Measurements from ENCODE around the gene FOLR3. TPM values are rescaled to one million over a fixed set of nuclear protein-coding genes. Genes with fewer than 3 reads are reported as not detected.

The FOLR3 gene
- total RNA-seq, 1 donor from 2014 or later = not detected

GRCh38 chr11:72100462-72100861 lies 35.1 kb upstream of the FOLR3 start:
- Mint-ChIP-seq H3K9me3 (ENCODE audit: unreplicated experiment) (peaks cover 13% of the 10 kb centered on the region), H3K27me3 (ENCODE audit: unreplicated experiment) (peaks cover 12% of the 10 kb centered on the region), H3K27ac (ENCODE audit: unreplicated experiment) (peak overlapping the region; percentile 52), H3K4me3 (ENCODE audit: unreplicated experiment) (no peak overlapping the region), H3K4me1 (ENCODE audit: low read depth, unreplicated experiment) (peaks cover 22% of the 10 kb centered on the region), H3K36me3 (ENCODE audit: unreplicated experiment) (no peaks in the 10 kb centered on the region)
- TF ChIP-seq CTCF (IDR thresholded peaks at IDR 0.05; ENCODE audit: partially characterized antibody, unreplicated experiment) = no peak
- no peak for DNase-seq

- Mint-ChIP-seq H3K4me1 (ENCODE audit: low read depth, unreplicated experiment) (peaks cover 22% of the 10 kb centered on the region), H3K4me3 (ENCODE audit: unreplicated experiment) (peak overlapping the region; percentile 100), H3K9me3 (ENCODE audit: unreplicated experiment) (peaks cover 13% of the 10 kb centered on the region), H3K27me3 (ENCODE audit: unreplicated experiment) (peaks cover 12% of the 10 kb centered on the region), H3K36me3 (ENCODE audit: unreplicated experiment) (no peaks in the 10 kb centered on the region), H3K27ac (ENCODE audit: unreplicated experiment) (peak overlapping the region; percentile 96)
- TF ChIP-seq CTCF (IDR thresholded peaks at IDR 0.05; ENCODE audit: partially characterized antibody, unreplicated experiment) = no peak
- no peak for DNase-seq
Measured at GRCh38 chr11:72102162-72102561, 33.4 kb upstream of the FOLR3 start.

GRCh38 chr11:72102631-72102945 lies 32.9 kb upstream of the FOLR3 start:
- DNase-seq = no peak
- no peak for TF ChIP-seq CTCF (IDR thresholded peaks at IDR 0.05; ENCODE audit: partially characterized antibody, unreplicated experiment)
- peaks cover 22% of the 10 kb centered on the region for H3K4me1 Mint-ChIP-seq (ENCODE audit: low read depth, unreplicated experiment)
- peaks cover 13% of the 10 kb centered on the region for H3K9me3 Mint-ChIP-seq (ENCODE audit: unreplicated experiment)
- no peaks in the 10 kb centered on the region for H3K36me3 Mint-ChIP-seq (ENCODE audit: unreplicated experiment)
- H3K27ac Mint-ChIP-seq (ENCODE audit: unreplicated experiment) = peak overlapping the region; percentile 96
- H3K4me3 Mint-ChIP-seq (ENCODE audit: unreplicated experiment) = peak overlapping the region; percentile 100
- peaks cover 15% of the 10 kb centered on the region for H3K27me3 Mint-ChIP-seq (ENCODE audit: unreplicated experiment)

- H3K27ac Mint-ChIP-seq (ENCODE audit: unreplicated experiment) = peak within 1 kb of the TSS; percentile 97
- peak; percentile 74 for TF ChIP-seq CTCF (IDR thresholded peaks at IDR 0.05; ENCODE audit: partially characterized antibody, unreplicated experiment)
- no peaks in the 10 kb centered on the region for H3K36me3 Mint-ChIP-seq (ENCODE audit: unreplicated experiment)
- peak; percentile 99 for DNase-seq
- H3K4me1 Mint-ChIP-seq (ENCODE audit: low read depth, unreplicated experiment) = peaks cover 22% of the 10 kb centered on the region
- peaks cover 15% of the 10 kb centered on the region for H3K27me3 Mint-ChIP-seq (ENCODE audit: unreplicated experiment)
- H3K4me3 Mint-ChIP-seq (ENCODE audit: unreplicated experiment) = peak within 1 kb of the TSS; percentile 100
- peaks cover 12% of the 10 kb centered on the region for H3K9me3 Mint-ChIP-seq (ENCODE audit: unreplicated experiment)
Measured at GRCh38 chr11:72102946-72103753, 32.4 kb upstream of the FOLR3 start, which contains the start of gene LAMTOR1. Gene LAMTOR1, minus strand, starts transcription at chr11:72103297. Its CDS starts 73 bp downstream, at chr11:72103224.

- Mint-ChIP-seq H3K27me3 (ENCODE audit: unreplicated experiment) (peaks cover 15% of the 10 kb centered on the region), H3K4me1 (ENCODE audit: low read depth, unreplicated experiment) (peaks cover 22% of the 10 kb centered on the region), H3K27ac (ENCODE audit: unreplicated experiment) (peak overlapping the region; percentile 97), H3K36me3 (ENCODE audit: unreplicated experiment) (no peaks in the 10 kb centered on the region), H3K9me3 (ENCODE audit: unreplicated experiment) (peaks cover 12% of the 10 kb centered on the region), H3K4me3 (ENCODE audit: unreplicated experiment) (peak overlapping the region; percentile 100)
- TF ChIP-seq CTCF (IDR thresholded peaks at IDR 0.05; ENCODE audit: partially characterized antibody, unreplicated experiment) = no peak
- DNase-seq = no peak
Measured at GRCh38 chr11:72103754-72104167, 31.8 kb upstream of the FOLR3 start.

Data from glutamatergic neuron (in vitro differentiated cells).